ENCODE results near the gene VWA2. TPM values are rescaled to one million over a fixed set of nuclear protein-coding genes. Genes with fewer than 3 reads are reported as not detected.

VWA2 gene
- total and polyA plus RNA-seq, 10 of the 15 experiments (the other 5 are each of a cell fraction or from before 2014, with no cell fraction given) = 0.03 TPM; not detected in 9

DNA sequence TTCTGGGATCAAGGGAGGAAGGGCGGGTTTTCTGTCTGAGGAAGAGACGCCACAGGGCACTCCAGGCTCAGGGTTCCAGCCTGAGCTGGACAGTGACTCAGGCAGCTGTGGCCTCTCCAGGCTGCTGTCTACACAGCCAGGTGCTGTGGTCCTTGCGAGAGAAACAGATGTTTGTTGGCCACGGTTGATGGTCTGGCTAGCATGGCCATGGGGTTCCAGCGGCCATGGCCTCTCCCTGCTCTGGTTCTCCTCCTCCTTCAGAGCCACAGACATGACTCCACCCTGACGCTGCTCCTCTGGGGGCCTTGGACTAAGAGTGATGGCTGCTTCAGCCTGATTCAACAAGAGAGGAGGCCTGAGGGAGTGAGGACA, 89.4 kb downstream of the VWA2 start:
- intact Hi-C loops (cut with micrococcal nuclease; ENCODE audit: unreplicated experiment) (no loop called here), in situ Hi-C loops (cut with MboI) (no loop called here)
- WGBS (ENCODE audit: insufficient coverage, insufficient replicate concordance, low lambda C conversion rate, missing lambda C conversion rate) = 40% methylated on average over 6 of the region's 6 CpGs
- no peak for FAIRE-seq
- no peak overlapping the region for H3K4me3 ChIP-seq
- no peaks in the 10 kb centered on the region for H4K20me1 ChIP-seq (ENCODE audit: control insufficient read depth, insufficient read depth)
- no peaks in the 10 kb centered on the region; the same call in 1 of the 2 replicates for H3K4me1 ChIP-seq (ENCODE audit: control insufficient read depth, insufficient read depth, low read length)
- no peak overlapping the region for H3K9ac ChIP-seq (ENCODE audit: control insufficient read depth, insufficient read depth, low read length)
- RAD21 ChIA-PET (ENCODE audit: unreplicated experiment) = no interaction called here
- CTCF ChIA-PET = interaction anchor here (0.7 kb wide), 1 partner anchor 209 kb away, joined by 3 read pairs; no protein-coding TSS in a partner anchor
- SMC1A ChIA-PET (ENCODE audit: uncharacterized antibody, unreplicated experiment) = no interaction called here
- BruUV-seq (replicated peaks) = no TSS peak
- POLR2A ChIA-PET = interaction anchor here (0.5 kb wide), 1 partner anchor 41 kb away, joined by 6 read pairs; no protein-coding TSS in a partner anchor
- no peak for DNase-seq (ENCODE audit: low read depth, low spot score)
- no peak for ATAC-seq
- H3K36me3 ChIP-seq (ENCODE audit: control insufficient read depth in 2 of 2, insufficient read depth in 2 of 2, low read length in 1 of 2) = no peaks in the 10 kb centered on the region
- no peak overlapping the region for H3K4me2 ChIP-seq (ENCODE audit: control insufficient read depth, insufficient read depth)
- H2AFZ ChIP-seq (ENCODE audit: control insufficient read depth, low read depth, low read length) = no peak overlapping the region
- no peak overlapping the region for H3K27ac ChIP-seq (ENCODE audit: control insufficient read depth, insufficient read depth)
- no peaks in the 10 kb centered on the region for H3K9me3 ChIP-seq (replicated peaks; ENCODE audit: control insufficient read depth, insufficient read depth, low read length)
- no peak for TF ChIP-seq RCOR1 (conservative IDR thresholded peaks at IDR 0.05; ENCODE audit: low read depth, low read length)
- no peak for TF ChIP-seq SMAD5 (IDR thresholded peaks at IDR 0.05; ENCODE audit: low read depth)
- no peak for TF ChIP-seq MYB (IDR thresholded peaks at IDR 0.05; ENCODE audit: borderline replicate concordance, low read depth, low read length)
- H3K79me2 ChIP-seq (ENCODE audit: control insufficient read depth, insufficient read depth, low read length) = no peaks in the 10 kb centered on the region
- peaks cover 0 to 2% of the 10 kb centered on the region in 2 experiments; a peak in 2 of 4 replicates for H3K27me3 ChIP-seq (replicated peaks in 1 of 2; ENCODE audit: control insufficient read depth in 2 of 2, insufficient read depth in 2 of 2, low read length in 1 of 2)

- intact Hi-C loops (cut with micrococcal nuclease; ENCODE audit: unreplicated experiment) = no loop called here
- no TSS peak for BruUV-seq (replicated peaks)
- no peaks in the 10 kb centered on the region for H3K9me3 ChIP-seq (replicated peaks; ENCODE audit: control insufficient read depth, insufficient read depth, low read length)
- no peak overlapping the region for H2AFZ ChIP-seq (ENCODE audit: control insufficient read depth, low read depth, low read length)
- no peak overlapping the region for H3K4me3 ChIP-seq
- no peak for ATAC-seq
- no peak overlapping the region for H3K9ac ChIP-seq (ENCODE audit: control insufficient read depth, insufficient read depth, low read length)
- ChIA-PET POLR2A (no interaction called here), SMC1A (ENCODE audit: uncharacterized antibody, unreplicated experiment) (no interaction called here), CTCF (no interaction called here), RAD21 (ENCODE audit: unreplicated experiment) (no interaction called here)
- no peaks in the 10 kb centered on the region for H3K79me2 ChIP-seq (ENCODE audit: control insufficient read depth, insufficient read depth, low read length)
- peaks cover 0 to 2% of the 10 kb centered on the region in 2 experiments; a peak in 2 of 4 replicates for H3K27me3 ChIP-seq (replicated peaks in 1 of 2; ENCODE audit: control insufficient read depth in 2 of 2, insufficient read depth in 2 of 2, low read length in 1 of 2)
- H3K4me1 ChIP-seq (ENCODE audit: control insufficient read depth, insufficient read depth, low read length) = no peaks in the 10 kb centered on the region; the same call in 1 of the 2 replicates
- no peak overlapping the region for H3K4me2 ChIP-seq (ENCODE audit: control insufficient read depth, insufficient read depth)
- H3K27ac ChIP-seq (ENCODE audit: control insufficient read depth, insufficient read depth) = no peak overlapping the region
- no peaks in the 10 kb centered on the region for H4K20me1 ChIP-seq (ENCODE audit: control insufficient read depth, insufficient read depth)
- no peaks in the 10 kb centered on the region for H3K36me3 ChIP-seq (ENCODE audit: control insufficient read depth in 2 of 2, insufficient read depth in 2 of 2, low read length in 1 of 2)
- 35% methylated on average over 6 of the region's 6 CpGs for WGBS (ENCODE audit: insufficient coverage, insufficient replicate concordance, low lambda C conversion rate, missing lambda C conversion rate)
- TF ChIP-seq ATF7 (IDR thresholded peaks at IDR 0.05; ENCODE audit: low read depth) (no peak), MYB (IDR thresholded peaks at IDR 0.05; ENCODE audit: borderline replicate concordance, low read depth, low read length) (no peak), ATF2 (IDR thresholded peaks at IDR 0.05; ENCODE audit: low read length) (no peak), RB1 (IDR thresholded peaks at IDR 0.05; ENCODE audit: borderline replicate concordance) (no peak)
- TF ChIP-seq, protein P1, sequence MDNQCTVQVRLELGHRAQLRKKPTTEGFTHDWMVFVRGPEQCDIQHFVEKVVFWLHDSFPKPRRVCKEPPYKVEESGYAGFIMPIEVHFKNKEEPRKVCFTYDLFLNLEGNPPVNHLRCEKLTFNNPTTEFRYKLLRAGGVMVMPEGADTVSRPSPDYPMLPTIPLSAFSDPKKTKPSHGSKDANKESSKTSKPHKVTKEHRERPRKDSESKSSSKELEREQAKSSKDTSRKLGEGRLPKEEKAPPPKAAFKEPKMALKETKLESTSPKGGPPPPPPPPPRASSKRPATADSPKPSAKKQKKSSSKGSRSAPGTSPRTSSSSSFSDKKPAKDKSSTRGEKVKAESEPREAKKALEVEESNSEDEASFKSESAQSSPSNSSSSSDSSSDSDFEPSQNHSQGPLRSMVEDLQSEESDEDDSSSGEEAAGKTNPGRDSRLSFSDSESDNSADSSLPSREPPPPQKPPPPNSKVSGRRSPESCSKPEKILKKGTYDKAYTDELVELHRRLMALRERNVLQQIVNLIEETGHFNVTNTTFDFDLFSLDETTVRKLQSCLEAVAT (IDR thresholded peaks at IDR 0.05) = no peak
- FAIRE-seq = no peak
- in situ Hi-C loops (cut with MboI) = no loop called here
- no peak for DNase-seq (ENCODE audit: low read depth, low spot score)
Observed at GRCh38 chr10:114328874-114329273, 89.8 kb downstream of the VWA2 start.
